Stimulated activated CD4-positive, alpha-beta T cell treated with anti-CD3 and anti-CD28 coated beads, Interleukin-2, amount 100 ng/mL, for 4 hours (primary cell): ENCODE measurements around the gene ATL3.
A peak's percentile ranks its signal among the peaks of the same experiment; 100 is the strongest.
"Not testable (repeated sequence)": the region's sequence is repeated elsewhere in the genome, so short reads cannot be mapped to it uniquely, and the experiment has no call there.

Experiments used
- DNase-seq: peaks from one replicate; pipeline ENCODE4 v3.0.0-alpha.2; 2020; ENCODE audit warnings: low read depth

The ATL3 gene

GRCh38 chr11:63671322-63672155 is at the start of gene ATL3:
Gene ATL3, minus strand, starts transcription at chr11:63671376. Its CDS starts 41 bp downstream, at chr11:63671335.
- DNase-seq: peak; percentile 96

GRCh38 chr11:63720611-63721010 is 49.4 kb upstream of the ATL3 start:
- no peak for DNase-seq

- DNase-seq: no peak
Measured at GRCh38 chr11:63719987-63720386, 48.8 kb upstream of the ATL3 start.

- no peak for DNase-seq
Measured at GRCh38 chr11:63719001-63719400, 47.8 kb upstream of the ATL3 start.

GRCh38 chr11:63716046-63716445 is 44.9 kb upstream of the ATL3 start:
- DNase-seq: no peak

GRCh38 chr11:63713766-63714165 is 42.6 kb upstream of the ATL3 start:
- no peak for DNase-seq

GRCh38 chr11:63711838-63712237 is 40.7 kb upstream of the ATL3 start:
- DNase-seq: no peak

GRCh38 chr11:63710476-63711217 is 39.5 kb upstream of the ATL3 start:
- no peak for DNase-seq

GRCh38 chr11:63709336-63709884 is 38.2 kb upstream of the ATL3 start:
- DNase-seq: no peak

GRCh38 chr11:63708764-63709163 is 37.6 kb upstream of the ATL3 start:
- DNase-seq: no peak

- no peak for DNase-seq
Measured at GRCh38 chr11:63705526-63705925, 34.4 kb upstream of the ATL3 start.

GRCh38 chr11:63699896-63700295 is 28.7 kb upstream of the ATL3 start:
- DNase-seq: no peak

- no peak for DNase-seq
Measured at GRCh38 chr11:63698976-63699733, 28.0 kb upstream of the ATL3 start.

GRCh38 chr11:63694596-63694995 is 23.4 kb upstream of the ATL3 start:
- DNase-seq: no peak

- no peak for DNase-seq
Measured at GRCh38 chr11:63687845-63688244, 16.7 kb upstream of the ATL3 start.

- no peak for DNase-seq
Measured at GRCh38 chr11:63686926-63687325, 15.8 kb upstream of the ATL3 start.

GRCh38 chr11:63685158-63685721 is 14.1 kb upstream of the ATL3 start:
- not testable (repeated sequence) for DNase-seq

- no peak for DNase-seq
Measured at GRCh38 chr11:63683133-63683991, 12.2 kb upstream of the ATL3 start.

- no peak for DNase-seq
Measured at GRCh38 chr11:63682066-63683021, 11.2 kb upstream of the ATL3 start.
